ENCODE data around the gene APBB2. TPM values are rescaled to one million over a fixed set of nuclear protein-coding genes. Genes with fewer than 3 reads are reported as not detected.

Gene APBB2
- total and polyA plus RNA-seq, 2 of the 8 experiments (the other 6 are each of a cell fraction or from before 2014, with no cell fraction given), result 58.7 to 59.4 TPM

DNA sequence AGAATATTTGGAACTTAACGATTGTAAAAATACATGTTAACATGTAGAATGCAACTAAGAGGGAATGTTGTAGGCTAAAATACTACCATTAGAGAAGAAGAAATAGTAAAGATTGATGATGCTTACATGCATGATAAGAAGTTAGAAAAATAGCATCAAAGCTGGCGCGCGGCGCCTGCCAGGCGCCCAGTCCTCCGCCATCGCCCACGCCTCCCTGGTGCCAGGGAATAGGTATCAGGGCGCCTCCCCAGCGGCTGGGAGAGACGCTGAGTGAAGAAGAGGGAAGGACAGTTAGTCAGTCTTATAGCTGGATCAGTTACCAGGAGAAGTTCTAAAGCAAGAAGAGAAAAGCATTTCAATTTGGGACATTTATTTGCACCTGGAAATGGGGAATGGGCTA is 428.6 kb downstream of the APBB2 start:
- H4K91ac ChIP-seq (replicated peaks; ENCODE audit: insufficient read length, low read length), result no peak overlapping the region
- H3K4me2 ChIP-seq (ENCODE audit: insufficient read depth in 1 of 2, low read depth in 2 of 2, low read length in 2 of 2), result no peak overlapping the region
- no peak overlapping the region for H2AK5ac ChIP-seq (ENCODE audit: low read depth, low read length)
- H2BK120ac ChIP-seq (replicated peaks; ENCODE audit: low read depth, low read length), result no peak overlapping the region
- no peak overlapping the region for H2BK5ac ChIP-seq (ENCODE audit: low read depth, low read length)
- H3K14ac ChIP-seq (ENCODE audit: insufficient read length), result no peak overlapping the region
- no peak overlapping the region for H3K27ac ChIP-seq (ENCODE audit: low read depth, low read length)
- H3K23ac ChIP-seq (ENCODE audit: insufficient read length), result no peak overlapping the region
- no peaks in the 10 kb centered on the region for H4K20me1 ChIP-seq (replicated peaks in 1 of 2; ENCODE audit: control insufficient read depth in 1 of 2, insufficient read depth in 2 of 2, low read length in 2 of 2)
- no peak overlapping the region for H3K18ac ChIP-seq (ENCODE audit: extremely low read depth, low read length)
- H3K56ac ChIP-seq (replicated peaks; ENCODE audit: insufficient read length, low read depth, low read length), result no peak overlapping the region
- H4K8ac ChIP-seq (ENCODE audit: extremely low read depth, insufficient read depth, low read length), result no peak overlapping the region; the same call in 1 of the 2 replicates
- TF ChIP-seq CHD1 (IDR thresholded peaks at IDR 0.05; ENCODE audit: low read depth, low read length) (no peak), TAF1 (IDR thresholded peaks at IDR 0.05; ENCODE audit: low read depth, low read length) (no peak)
- no peak overlapping the region for H3K4ac ChIP-seq (replicated peaks; ENCODE audit: insufficient read length, low read depth, low read length)
- no peaks in the 10 kb centered on the region for H3K9me3 ChIP-seq (ENCODE audit: insufficient read depth in 2 of 2, low read depth in 1 of 2, low read length in 1 of 2)
- no peaks in the 10 kb centered on the region for H3K23me2 ChIP-seq (ENCODE audit: low read depth, low read length)
- H3K9ac ChIP-seq (replicated peaks in 1 of 4; ENCODE audit: extremely low read depth in 1 of 4, low read depth in 3 of 4, low read length in 3 of 4), result no peak overlapping the region
- no peak overlapping the region for H3K4me3 ChIP-seq (ENCODE audit: extremely low read depth in 1 of 4, insufficient read depth in 2 of 4, low read depth in 3 of 4, low read length in 4 of 4)
- CTCF ChIA-PET (ENCODE audit: partially characterized antibody), result no interaction called here
- H2BK20ac ChIP-seq (ENCODE audit: low read length), result no peak overlapping the region
- no peak overlapping the region for H2BK12ac ChIP-seq (ENCODE audit: low read depth, low read length)
- H2AFZ ChIP-seq (ENCODE audit: low read length), result no peak overlapping the region
- 95% methylated on average over 12 of the region's 12 CpGs; no CpG with 5 or more reads in 1 of the 2 experiments for WGBS, 2 experiments (ENCODE audit: extremely low coverage in 1 of 2, insufficient coverage in 1 of 2, insufficient read length in 1 of 2, insufficient replicate concordance in 2 of 2, low coverage in 1 of 2, low lambda C conversion rate in 2 of 2, missing lambda C conversion rate in 1 of 2)
- H3K79me1 ChIP-seq (ENCODE audit: low read depth, low read length), result no peaks in the 10 kb centered on the region
- peaks cover 0 to 1% (median 0%) of the 10 kb centered on the region in 4 experiments; a peak in 1 of 7 replicates for H3K27me3 ChIP-seq (replicated peaks in 1 of 4; ENCODE audit: control insufficient read depth in 3 of 4, extremely low read depth in 1 of 4, insufficient read depth in 3 of 4, low read length in 3 of 4)
- no peak for DNase-seq (ENCODE audit: low read depth in 1 of 2, low spot score in 2 of 2)
- H2BK15ac ChIP-seq (ENCODE audit: low read length), result no peak overlapping the region
- H3K79me2 ChIP-seq (ENCODE audit: control insufficient read depth in 1 of 2, insufficient read depth in 2 of 2, low read length in 2 of 2), result no peaks in the 10 kb centered on the region
- peaks cover 0 to 15% (median 1%) of the 10 kb centered on the region in 4 experiments; a peak in 3 of 8 replicates for H3K36me3 ChIP-seq (ENCODE audit: control insufficient read depth in 2 of 4, insufficient read depth in 4 of 4, low read length in 3 of 4)
- POLR2A ChIA-PET (ENCODE audit: partially characterized antibody), result interaction anchor here (0.6 to 1.9 kb wide), 2 partner anchors 10 to 98 kb away, joined by 5 to 9 read pairs; no protein-coding TSS in a partner anchor
- H3K4me1 ChIP-seq (replicated peaks in 1 of 4; ENCODE audit: control insufficient read depth in 3 of 4, insufficient read depth in 4 of 4, low read length in 3 of 4), result no peaks in the 10 kb centered on the region
- FAIRE-seq, result no peak
- no peak overlapping the region for H4K5ac ChIP-seq (ENCODE audit: insufficient read length, low read depth, low read length)

All from H1 (cell line).